ENCODE data around the gene KDM3A. TPM values are rescaled to one million over a fixed set of nuclear protein-coding genes. Genes with fewer than 3 reads are reported as not detected.
A peak's percentile ranks its signal among the peaks of the same experiment; 100 is the strongest.

Gene KDM3A
- total and polyA plus RNA-seq, 9 of the 15 experiments (the other 6 are each of a cell fraction or from before 2014, with no cell fraction given): 7.5 to 95.4 (median 24.8) TPM

DNA sequence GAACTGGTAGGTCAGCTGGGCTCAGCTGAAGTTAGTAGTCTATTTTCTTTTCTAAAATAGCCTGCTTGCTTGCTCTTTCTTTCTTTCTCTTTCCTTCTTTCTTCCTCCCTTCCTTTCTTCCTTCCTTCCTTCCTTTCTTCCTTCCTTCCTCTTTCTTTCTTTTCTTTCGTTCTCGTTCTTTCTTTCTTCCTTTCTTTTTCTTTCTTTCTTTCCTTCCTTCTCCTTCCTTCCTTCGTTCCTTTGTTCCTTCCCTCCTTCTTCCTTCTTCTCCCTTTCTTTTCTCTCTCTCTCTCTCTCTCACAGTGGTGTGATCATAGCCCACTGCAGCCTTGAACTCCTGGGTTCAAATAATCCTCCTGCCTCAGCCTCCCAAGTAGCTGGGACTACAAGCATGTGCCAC is 29.2 kb upstream of the KDM3A start (continued):
- TF ChIP-seq ZNF551 (CRISPR knock-in tag; IDR thresholded peaks at IDR 0.05): no peak
- no peak for TF ChIP-seq BCL6 (CRISPR knock-in tag; IDR thresholded peaks at IDR 0.05)

DNA sequence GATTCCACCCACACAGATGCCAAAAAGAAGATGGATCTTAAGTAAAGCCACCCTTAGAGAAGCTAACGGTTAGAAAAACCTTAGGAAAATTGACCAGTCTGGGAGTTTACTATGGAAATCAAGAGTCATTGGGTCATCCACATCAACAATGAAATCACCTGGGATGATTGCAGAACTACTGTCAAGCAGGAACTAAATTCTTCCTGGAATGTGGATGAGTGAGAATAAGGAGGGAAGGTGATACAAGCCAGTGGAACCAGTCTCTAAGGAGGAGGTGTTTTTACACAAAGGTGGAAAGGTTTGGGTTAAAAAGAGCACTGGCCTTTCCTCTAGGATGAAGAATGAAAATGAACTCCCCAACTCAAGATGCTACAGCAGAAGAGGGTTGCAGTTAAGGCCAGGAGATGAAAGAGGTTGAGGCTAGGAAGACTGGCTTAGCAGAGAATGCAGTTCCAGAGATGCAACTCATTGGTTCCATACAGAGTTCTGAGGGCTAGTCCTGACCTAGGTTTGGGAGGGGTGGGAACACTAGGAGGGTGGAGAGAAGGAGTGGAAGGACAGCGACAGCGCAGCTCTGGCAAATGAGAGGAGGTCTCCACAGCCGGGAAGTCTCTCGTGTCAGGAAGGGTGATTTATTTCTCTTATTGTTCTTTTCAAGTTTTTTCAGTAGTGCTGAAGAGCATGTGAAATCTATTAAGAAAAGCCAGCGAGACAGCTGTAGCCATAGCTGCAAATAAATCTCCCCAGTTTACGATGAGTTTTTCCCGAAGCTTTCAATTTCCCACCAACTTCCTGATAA is 27.7 kb upstream of the KDM3A start:
- in situ Hi-C loops (cut with MboI): no loop called here
- intact Hi-C loops (cut with micrococcal nuclease): no loop called here
- FAIRE-seq: peak; percentile 32
- H3K27ac ChIP-seq (ENCODE audit: extremely low read depth, low read depth, low read length): no peak overlapping the region
- no peaks in the 10 kb centered on the region; a peak in 2 of 5 replicates for H3K27me3 ChIP-seq (ENCODE audit: control insufficient read depth in 2 of 2, insufficient read depth in 2 of 2, low read length in 2 of 2)
- no peaks in the 10 kb centered on the region for H3K79me2 ChIP-seq (ENCODE audit: control insufficient read depth, insufficient read depth, low read length)
- 0 out of 2 replicates have a peak, but pooled peaks cover 2% of the 10 kb centered on the region for H3K9me3 ChIP-seq (replicated peaks; ENCODE audit: control insufficient read depth, insufficient read depth, low read depth, low read length)
- H3K4me2 ChIP-seq (ENCODE audit: insufficient read depth, low read length): no peak overlapping the region
- no peaks in the 10 kb centered on the region for H3K4me1 ChIP-seq (replicated peaks in 1 of 2; ENCODE audit: control insufficient read depth in 2 of 2, insufficient read depth in 2 of 2, low read length in 2 of 2)
- no peaks in the 10 kb centered on the region for H3K36me3 ChIP-seq (ENCODE audit: control insufficient read depth, insufficient read depth, low read length)
- TF ChIP-seq MAZ (CRISPR knock-in tag; conservative IDR thresholded peaks at IDR 0.05 in 1 of 2, IDR thresholded peaks at IDR 0.05 in 1 of 2) (no peak), BRD9 (IDR thresholded peaks at IDR 0.05; ENCODE audit: low read depth, partially characterized antibody) (no peak), JUN (IDR thresholded peaks at IDR 0.05; ENCODE audit: borderline replicate concordance, low read depth, low read length) (no peak), JUN (CRISPR knock-in tag; IDR thresholded peaks at IDR 0.05; ENCODE audit: borderline replicate concordance) (no peak), MEIS2 (IDR thresholded peaks at IDR 0.05; ENCODE audit: partially characterized antibody) (peak; percentile 45)
- TF ChIP-seq, protein P1, sequence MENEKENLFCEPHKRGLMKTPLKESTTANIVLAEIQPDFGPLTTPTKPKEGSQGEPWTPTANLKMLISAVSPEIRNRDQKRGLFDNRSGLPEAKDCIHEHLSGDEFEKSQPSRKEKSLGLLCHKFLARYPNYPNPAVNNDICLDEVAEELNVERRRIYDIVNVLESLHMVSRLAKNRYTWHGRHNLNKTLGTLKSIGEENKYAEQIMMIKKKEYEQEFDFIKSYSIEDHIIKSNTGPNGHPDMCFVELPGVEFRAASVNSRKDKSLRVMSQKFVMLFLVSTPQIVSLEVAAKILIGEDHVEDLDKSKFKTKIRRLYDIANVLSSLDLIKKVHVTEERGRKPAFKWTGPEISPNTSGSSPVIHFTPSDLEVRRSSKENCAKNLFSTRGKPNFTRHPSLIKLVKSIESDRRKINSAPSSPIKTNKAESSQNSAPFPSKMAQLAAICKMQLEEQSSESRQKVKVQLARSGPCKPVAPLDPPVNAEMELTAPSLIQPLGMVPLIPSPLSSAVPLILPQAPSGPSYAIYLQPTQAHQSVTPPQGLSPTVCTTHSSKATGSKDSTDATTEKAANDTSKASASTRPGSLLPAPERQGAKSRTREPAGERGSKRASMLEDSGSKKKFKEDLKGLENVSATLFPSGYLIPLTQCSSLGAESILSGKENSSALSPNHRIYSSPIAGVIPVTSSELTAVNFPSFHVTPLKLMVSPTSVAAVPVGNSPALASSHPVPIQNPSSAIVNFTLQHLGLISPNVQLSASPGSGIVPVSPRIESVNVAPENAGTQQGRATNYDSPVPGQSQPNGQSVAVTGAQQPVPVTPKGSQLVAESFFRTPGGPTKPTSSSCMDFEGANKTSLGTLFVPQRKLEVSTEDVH (IDR thresholded peaks at IDR 0.05; ENCODE audit: low read depth, partially characterized antibody): no peak
- TF ChIP-seq, protein P2, sequence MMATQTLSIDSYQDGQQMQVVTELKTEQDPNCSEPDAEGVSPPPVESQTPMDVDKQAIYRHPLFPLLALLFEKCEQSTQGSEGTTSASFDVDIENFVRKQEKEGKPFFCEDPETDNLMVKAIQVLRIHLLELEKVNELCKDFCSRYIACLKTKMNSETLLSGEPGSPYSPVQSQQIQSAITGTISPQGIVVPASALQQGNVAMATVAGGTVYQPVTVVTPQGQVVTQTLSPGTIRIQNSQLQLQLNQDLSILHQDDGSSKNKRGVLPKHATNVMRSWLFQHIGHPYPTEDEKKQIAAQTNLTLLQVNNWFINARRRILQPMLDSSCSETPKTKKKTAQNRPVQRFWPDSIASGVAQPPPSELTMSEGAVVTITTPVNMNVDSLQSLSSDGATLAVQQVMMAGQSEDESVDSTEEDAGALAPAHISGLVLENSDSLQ (IDR thresholded peaks at IDR 0.05): peak; percentile 51; the same call in 1 of the 2 replicates
- POLR2A ChIA-PET: interaction anchor here (1.3 to 2.1 kb wide), 2 partner anchors 14 to 28 kb away, joined by 3 to 6 read pairs; partner anchors contain the start of gene KDM3A
- H3K4me3 ChIP-seq: no peak overlapping the region
- no peaks in the 10 kb centered on the region for H4K20me1 ChIP-seq (replicated peaks; ENCODE audit: control insufficient read depth, insufficient read depth, low read length)
- BruUV-seq (replicated peaks): no TSS peak
- CTCF ChIA-PET (ENCODE audit: low intra/inter-chr PET ratio): no interaction called here
- no peak for ATAC-seq
- under 1% methylated on average over 8 of the region's 8 CpGs for WGBS (ENCODE audit: insufficient coverage, low coverage, missing lambda C conversion rate)
- DNase-seq (ENCODE audit: extremely low read depth in 1 of 4, low spot score in 3 of 4): no peak
- H3K9me1 ChIP-seq (ENCODE audit: control insufficient read depth, insufficient read depth, low read length): no peaks in the 10 kb centered on the region
- no peak overlapping the region for H3K9ac ChIP-seq (ENCODE audit: insufficient read depth in 1 of 2, low read depth in 2 of 2, low read length in 2 of 2)
- H2AFZ ChIP-seq (ENCODE audit: low read depth, low read length): no peak overlapping the region
